Stimulated activated naive CD4-positive, alpha-beta T cell treated with Interleukin-2 at 50 U/mL for 16 hours (primary cell): Measurements from ENCODE around the gene KCNJ6.
"Not testable (repeated sequence)": the region's sequence is repeated elsewhere in the genome, so short reads cannot be mapped to it uniquely, and the experiment has no call there.

ENCODE experiments used
- DNase-seq: peaks from one replicate; lab custom pipeline; 2025; lab: John Stamatoyannopoulos, UW

Gene KCNJ6

DNA sequence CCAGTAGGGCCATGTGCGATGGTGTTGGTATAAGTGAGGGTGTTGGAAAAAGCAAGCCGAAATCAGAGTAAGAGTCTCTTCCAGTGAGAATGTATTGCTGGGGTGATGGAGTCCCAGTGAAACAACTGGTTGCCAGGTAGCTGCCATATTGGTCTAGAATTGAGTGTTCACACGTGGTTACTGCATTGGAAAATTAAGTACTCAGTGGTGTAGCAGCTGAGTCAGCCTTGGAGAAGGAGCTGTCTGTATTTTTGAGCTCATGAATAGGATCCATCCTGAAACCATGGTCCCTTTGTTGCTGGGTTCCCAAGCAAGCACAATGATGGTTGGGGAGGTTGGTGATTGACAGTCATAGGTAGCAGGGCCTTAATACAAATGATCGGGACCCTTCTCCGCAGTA, 314.3 kb downstream of the KCNJ6 start:
- DNase-seq = no peak

DNA sequence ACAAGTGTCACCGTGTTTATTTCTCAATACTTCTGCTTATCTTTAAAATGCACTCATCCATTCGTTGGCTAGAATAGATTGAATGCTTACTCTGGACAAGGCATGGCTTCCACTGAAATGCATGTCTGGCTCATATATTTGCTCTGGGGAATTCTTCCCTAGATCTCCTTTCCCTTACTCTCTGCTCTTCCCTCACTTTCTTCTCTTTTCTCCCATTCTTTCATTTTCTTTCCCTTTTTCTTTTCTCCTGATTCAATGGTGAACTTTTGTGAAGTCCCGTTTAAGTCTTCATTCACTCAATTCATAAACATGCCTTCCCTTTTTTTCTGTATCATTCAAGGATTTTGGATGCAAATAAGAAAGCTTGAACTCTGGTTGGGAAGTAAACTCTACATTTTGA, 315.2 kb downstream of the KCNJ6 start:
- no peak for DNase-seq

DNA sequence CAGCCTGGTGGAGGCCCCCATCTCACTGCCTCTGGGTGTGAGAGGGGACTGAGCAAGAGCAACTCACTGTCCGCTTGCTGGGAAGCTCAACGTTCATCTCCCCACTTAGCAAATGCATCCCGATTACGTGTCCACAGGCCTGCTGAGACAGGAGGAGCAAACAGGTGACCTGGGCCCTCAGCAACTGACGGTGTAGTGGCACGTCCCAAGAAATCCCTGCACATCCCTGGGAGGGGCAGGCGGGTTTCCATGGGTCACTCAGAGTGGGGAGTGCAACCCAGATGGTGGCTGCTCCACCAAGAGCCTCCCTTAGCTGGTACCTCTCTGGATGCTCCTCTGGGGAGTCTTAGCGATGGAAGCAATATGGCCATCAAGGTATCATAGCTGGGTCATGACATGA, 320.3 kb downstream of the KCNJ6 start:
- no peak for DNase-seq

- DNase-seq = no peak
Measured at GRCh38 chr21:37594472-37594951, 321.7 kb downstream of the KCNJ6 start.

DNA sequence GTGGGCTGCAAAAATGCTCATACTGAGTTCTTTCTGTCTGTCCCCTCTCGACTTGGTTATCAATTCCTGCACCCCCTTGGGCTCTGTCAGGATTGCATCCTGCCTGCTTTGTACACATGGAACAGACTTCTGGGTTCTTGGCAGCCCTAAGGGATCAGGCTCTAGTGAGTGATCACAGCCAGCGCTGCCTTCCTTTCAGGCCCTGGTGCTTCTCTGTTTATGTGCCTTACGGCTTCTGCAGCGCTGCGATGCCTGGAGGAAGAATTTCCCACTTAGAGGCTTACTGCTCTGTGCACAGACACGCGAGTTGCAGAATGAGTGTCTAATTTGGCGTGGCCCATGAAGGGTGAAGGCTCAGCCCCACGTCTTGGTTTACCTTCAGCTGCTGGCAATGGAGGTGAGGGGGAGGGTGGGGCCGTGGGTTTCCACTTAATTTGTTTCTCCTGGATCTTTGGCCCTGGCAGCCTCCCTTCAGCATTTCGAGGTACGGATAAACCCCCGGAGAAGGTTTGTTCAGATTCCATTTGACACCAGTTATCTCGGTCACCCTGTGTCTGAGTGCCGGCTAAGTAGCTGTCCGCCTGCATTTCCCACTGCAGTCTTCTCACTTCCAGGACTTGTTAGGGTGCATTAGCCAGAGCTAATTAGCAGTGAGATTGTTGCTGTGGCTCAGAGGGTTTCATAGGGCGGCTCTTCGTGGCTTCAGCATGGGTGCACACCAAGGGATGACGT, 322.4 kb downstream of the KCNJ6 start:
- DNase-seq = no peak

- no peak for DNase-seq
Measured at GRCh38 chr21:37593015-37593414, 323.2 kb downstream of the KCNJ6 start.

GRCh38 chr21:37592496-37592895, 323.8 kb downstream of the KCNJ6 start:
- no peak for DNase-seq

GRCh38 chr21:37591994-37592393, 324.3 kb downstream of the KCNJ6 start:
- not testable (repeated sequence) for DNase-seq

DNA sequence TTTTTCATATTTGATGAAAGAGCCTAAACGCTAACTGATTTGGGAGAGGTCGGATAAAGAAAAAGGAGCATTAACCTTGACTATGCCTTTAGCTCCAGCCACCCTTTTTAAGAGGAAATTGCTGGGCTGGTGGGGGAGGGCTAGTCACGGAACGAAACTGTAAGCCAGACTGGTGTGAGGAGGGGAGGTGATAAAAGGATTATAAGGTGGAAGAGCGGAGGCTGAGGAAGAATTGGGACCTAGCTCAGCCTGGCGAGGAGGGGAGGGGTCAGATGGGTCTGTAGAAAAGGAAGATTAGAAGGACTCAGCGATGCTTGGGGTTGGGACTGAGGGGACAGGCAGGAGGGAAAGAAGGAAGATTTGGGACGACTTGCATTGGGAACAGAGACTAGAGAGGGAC, 325.4 kb downstream of the KCNJ6 start:
- DNase-seq = not testable (repeated sequence)

- not testable (repeated sequence) for DNase-seq
Measured at GRCh38 chr21:37588644-37589043, 327.6 kb downstream of the KCNJ6 start.

DNA sequence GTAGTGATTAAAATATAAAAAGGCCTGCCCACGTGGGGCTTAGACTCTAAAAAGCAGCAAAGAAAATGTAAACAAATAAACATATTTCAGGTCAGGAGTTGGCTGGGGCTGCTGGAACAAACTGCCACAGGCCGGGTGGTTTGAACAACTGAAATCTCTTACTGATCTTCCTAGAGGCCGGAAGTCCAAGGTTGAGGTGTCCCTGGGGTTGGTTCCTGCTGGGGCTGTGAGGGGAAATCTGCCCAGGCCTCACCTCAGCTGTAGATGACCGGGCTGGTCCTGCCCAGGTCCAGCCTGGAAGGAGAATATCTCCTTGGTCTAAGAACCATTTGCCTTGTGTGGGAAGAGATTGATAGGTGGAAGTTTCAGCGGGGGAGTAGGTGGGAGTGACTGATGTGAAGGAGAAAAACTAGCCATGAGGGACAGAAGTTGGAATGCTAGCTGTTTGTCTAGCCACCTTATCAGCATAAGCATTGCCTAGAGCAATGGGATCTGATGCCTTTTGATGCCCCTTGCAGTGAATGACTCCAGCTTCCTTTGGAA, 328.6 kb downstream of the KCNJ6 start:
- no peak for DNase-seq

DNA sequence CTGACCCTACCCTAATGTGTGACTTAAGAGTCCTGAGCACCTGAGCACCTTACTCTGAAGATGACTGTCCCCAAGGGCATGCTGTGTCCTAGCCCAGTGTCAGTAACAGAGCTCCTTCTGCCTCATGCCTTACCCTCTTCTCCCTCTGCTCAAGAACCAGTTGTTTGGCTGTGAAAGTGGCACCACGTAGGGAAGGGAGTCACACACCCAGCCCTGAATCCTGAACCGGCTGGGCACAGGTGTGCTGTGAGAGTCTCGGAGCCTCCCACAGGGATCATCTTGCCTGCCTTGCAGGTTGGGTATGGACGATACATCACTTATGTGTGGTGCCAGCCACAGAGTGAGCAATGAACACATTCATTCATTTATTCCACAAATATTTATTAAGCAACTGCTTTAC, 329.1 kb downstream of the KCNJ6 start:
- no peak for DNase-seq

DNA sequence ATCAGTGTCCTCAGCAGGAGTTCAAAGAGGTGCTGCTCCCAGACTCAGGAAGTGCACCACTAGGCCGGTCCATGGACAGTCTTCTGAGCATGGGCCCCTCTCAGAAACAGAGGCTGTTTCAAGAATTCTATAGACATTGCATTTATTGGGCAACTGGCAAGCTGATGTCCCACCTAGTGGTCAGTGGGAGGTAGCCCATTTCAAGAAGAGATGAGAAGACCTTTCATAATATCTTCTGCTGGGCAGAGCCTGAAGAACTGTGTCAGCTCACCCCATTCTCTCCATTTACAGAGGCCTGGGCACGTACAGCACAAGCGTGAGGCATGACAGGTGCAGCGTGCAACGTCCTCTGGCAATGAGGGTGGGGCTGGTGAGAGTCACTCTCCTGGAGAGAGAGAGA, 333.7 kb downstream of the KCNJ6 start:
- no peak for DNase-seq

- DNase-seq = no peak
Measured at GRCh38 chr21:37580666-37581065, 335.6 kb downstream of the KCNJ6 start.

GRCh38 chr21:37579356-37579755, 336.9 kb downstream of the KCNJ6 start:
- no peak for DNase-seq

- DNase-seq = no peak
Measured at GRCh38 chr21:37578471-37579126, 337.7 kb downstream of the KCNJ6 start.

- DNase-seq = not testable (repeated sequence)
Measured at GRCh38 chr21:37576929-37577328, 339.3 kb downstream of the KCNJ6 start.

DNA sequence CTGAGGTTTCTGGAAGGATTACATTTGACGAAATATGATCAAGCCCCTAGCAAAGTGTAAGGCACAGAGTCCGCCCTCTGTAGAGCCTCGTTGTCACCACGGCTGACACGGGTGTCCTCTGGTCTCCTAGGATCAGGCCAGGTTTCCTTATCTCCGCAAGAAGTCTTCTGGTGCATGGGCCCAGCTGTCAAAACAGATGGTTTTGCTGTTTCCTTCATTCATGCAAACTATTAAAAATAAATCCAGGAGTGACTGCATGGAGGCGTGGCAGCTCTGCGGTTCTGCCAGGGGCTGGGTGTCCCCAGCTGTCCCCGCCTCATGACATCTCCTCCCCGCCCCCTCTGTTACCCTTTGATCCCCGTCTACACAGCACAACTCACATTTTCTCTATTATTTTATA, 340.7 kb downstream of the KCNJ6 start:
- DNase-seq = no peak

DNA sequence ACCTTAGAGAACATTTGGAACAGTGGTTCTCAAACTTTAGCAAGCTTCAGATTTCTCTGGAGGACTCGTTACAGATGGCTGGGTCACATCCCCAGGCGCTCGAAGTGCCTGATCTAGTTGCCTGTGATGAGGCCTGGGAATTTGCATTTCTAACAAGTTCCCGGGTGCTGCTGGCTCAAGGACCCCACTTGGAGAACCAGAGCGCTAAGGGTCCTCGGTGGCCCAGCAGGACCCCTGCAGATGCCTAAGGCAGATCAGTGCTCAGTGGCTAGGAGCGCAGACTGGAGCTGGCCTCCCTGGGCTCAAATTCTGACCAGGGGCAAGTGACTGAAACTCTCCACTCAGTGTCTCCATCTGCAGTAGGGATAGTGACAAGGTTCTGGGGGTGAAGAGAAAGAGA, 341.5 kb downstream of the KCNJ6 start:
- no peak for DNase-seq

DNA sequence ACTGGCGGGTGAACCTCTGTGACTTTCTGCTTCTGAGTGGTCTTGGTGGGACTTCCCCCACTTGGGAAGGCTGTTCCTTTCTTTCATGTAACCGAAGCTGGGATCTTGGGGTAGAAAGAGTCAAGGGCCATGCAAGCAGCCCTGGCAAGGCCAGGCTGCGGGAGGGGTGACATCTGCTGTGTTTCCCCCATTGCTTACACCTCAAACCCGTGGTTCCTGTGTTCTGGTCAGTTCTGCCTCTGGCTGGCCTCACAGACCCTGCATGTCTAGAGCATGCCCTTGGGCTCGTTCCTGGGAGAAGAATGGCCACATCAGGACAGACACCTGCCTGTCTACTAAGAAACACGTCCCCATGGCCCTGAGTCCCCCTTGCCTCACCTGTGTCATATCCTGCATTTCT, 341.9 kb downstream of the KCNJ6 start:
- no peak for DNase-seq

DNA sequence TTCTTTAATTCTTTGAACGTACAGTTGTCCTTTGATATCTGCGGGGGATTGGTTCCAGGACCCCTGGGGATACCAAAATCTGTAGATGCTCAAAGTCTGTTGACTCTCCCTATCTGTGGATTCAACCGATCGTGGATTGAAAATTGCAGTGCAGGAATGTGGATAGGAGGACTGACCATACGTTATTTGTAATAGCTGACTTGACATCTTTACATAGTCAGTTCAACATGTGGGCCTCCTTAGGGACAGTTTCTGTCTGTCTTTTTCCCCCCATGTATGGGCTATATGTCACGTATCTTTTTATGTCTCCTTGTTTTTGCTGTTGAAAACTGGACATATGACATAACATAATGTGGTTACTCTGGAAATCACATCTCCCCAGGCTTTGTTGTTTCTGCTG, 344.8 kb downstream of the KCNJ6 start:
- no peak for DNase-seq

DNA sequence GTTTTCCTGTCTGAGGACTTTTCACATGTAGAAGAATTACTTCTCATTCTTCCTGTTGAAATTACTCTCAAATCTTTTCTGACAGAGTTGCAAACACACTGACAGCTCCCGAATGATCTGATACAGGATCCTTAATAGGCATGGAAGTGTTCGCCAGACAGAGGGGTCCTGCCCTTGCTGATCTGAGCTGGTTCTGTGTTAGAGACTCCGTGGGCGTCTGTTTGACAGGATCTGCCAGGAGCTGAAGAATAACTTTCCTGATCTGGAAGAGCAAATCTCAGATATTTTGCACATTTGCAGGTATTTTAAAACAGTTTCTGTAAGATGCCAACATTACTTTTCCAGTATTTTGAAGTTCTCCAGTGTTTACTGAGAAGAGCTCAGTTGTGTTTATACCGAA, 347.3 kb downstream of the KCNJ6 start:
- DNase-seq = no peak

- no peak for DNase-seq
Measured at GRCh38 chr21:37568415-37568814, 347.8 kb downstream of the KCNJ6 start.
